Measurements from ENCODE around the gene TNPO3.
"Not testable (repeated sequence)": the region's sequence is repeated elsewhere in the genome, so short reads cannot be mapped to it uniquely, and the experiment has no call there.

The TNPO3 gene

GRCh38 chr7:128954830-128955802, 99.8 kb downstream of the TNPO3 start:
- DNase-seq: no peak

GRCh38 chr7:128954150-128954549, 100.8 kb downstream of the TNPO3 start:
- no peak for DNase-seq

- no peak for DNase-seq
Observed at GRCh38 chr7:128951296-128951695, 103.6 kb downstream of the TNPO3 start.

GRCh38 chr7:128948976-128949760, 105.7 kb downstream of the TNPO3 start:
- no peak for DNase-seq

- DNase-seq: no peak
Observed at GRCh38 chr7:128948312-128948973, 106.5 kb downstream of the TNPO3 start.

- no peak for DNase-seq
Observed at GRCh38 chr7:128947854-128948253, 107.1 kb downstream of the TNPO3 start.

GRCh38 chr7:128946936-128947830, 107.7 kb downstream of the TNPO3 start:
- no peak for DNase-seq

GRCh38 chr7:128945668-128946366, 109.1 kb downstream of the TNPO3 start:
- DNase-seq: no peak

GRCh38 chr7:128944487-128945236, 110.2 kb downstream of the TNPO3 start:
- no peak for DNase-seq

- not testable (repeated sequence) for DNase-seq
Observed at GRCh38 chr7:128943251-128943650, 111.7 kb downstream of the TNPO3 start.

GRCh38 chr7:128941946-128942526, 112.9 kb downstream of the TNPO3 start:
- no peak for DNase-seq

GRCh38 chr7:128941323-128941890, 113.5 kb downstream of the TNPO3 start:
- DNase-seq: no peak

- no peak for DNase-seq
Observed at GRCh38 chr7:128940494-128941322, 114.2 kb downstream of the TNPO3 start.

GRCh38 chr7:128939861-128940410, 115.0 kb downstream of the TNPO3 start:
- no peak for DNase-seq

- no peak for DNase-seq
Observed at GRCh38 chr7:128939075-128939860, 115.6 kb downstream of the TNPO3 start.

- no peak for DNase-seq
Observed at GRCh38 chr7:128938544-128939074, 116.3 kb downstream of the TNPO3 start.

All from activated gamma-delta T cell treated with Interleukin-2 at 50 U/mL for 16 hours (primary cell).